ENCODE results near the gene GRPR.

GRPR gene

DNA sequence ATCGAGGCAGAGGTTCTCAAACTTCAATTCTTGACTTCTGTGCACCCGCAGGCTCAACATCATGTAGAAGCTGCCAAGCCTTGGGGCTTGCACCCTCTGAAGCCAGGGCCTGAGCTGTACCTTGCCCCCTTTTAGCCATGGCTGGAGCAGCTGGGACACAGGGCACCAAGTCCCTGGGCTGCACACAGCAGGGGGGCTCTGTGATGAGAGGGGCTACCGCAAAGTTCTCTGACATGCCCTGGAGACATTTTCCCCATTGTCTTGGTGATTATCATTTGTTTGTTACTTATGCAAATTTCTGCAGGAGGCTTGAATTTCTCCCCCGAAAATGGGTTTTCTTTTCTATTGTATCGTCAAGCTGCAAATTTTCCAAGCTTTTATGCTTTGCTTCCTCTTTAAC lies 39.0 kb downstream of the GRPR start (continued):
- TF ChIP-seq, protein P1, sequence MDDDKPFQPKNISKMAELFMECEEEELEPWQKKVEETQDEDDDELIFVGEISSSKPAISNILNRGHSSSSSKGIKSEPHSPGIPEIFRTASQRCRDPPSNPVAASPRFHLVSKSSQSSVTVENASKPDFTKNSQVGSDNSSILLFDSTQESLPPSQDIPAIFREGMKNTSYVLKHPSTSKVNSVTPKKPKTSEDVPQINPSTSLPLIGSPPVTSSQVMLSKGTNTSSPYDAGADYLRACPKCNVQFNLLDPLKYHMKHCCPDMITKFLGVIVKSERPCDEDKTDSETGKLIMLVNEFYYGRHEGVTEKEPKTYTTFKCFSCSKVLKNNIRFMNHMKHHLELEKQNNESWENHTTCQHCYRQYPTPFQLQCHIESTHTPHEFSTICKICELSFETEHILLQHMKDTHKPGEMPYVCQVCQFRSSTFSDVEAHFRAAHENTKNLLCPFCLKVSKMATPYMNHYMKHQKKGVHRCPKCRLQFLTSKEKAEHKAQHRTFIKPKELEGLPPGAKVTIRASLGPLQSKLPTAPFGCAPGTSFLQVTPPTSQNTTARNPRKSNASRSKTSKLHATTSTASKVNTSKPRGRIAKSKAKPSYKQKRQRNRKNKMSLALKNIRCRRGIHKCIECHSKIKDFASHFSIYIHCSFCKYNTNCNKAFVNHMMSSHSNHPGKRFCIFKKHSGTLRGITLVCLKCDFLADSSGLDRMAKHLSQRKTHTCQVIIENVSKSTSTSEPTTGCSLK (tag by site-specific recombination; IDR thresholded peaks at IDR 0.05), result no peak
- no peak for TF ChIP-seq ZSCAN30 (tag by site-specific recombination; IDR thresholded peaks at IDR 0.05)
- TF ChIP-seq, protein P2, sequence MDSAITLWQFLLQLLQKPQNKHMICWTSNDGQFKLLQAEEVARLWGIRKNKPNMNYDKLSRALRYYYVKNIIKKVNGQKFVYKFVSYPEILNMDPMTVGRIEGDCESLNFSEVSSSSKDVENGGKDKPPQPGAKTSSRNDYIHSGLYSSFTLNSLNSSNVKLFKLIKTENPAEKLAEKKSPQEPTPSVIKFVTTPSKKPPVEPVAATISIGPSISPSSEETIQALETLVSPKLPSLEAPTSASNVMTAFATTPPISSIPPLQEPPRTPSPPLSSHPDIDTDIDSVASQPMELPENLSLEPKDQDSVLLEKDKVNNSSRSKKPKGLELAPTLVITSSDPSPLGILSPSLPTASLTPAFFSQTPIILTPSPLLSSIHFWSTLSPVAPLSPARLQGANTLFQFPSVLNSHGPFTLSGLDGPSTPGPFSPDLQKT (IDR thresholded peaks at IDR 0.05; ENCODE audit: borderline replicate concordance, low read depth, low read length), result no peak
- TF ChIP-seq, protein P3, sequence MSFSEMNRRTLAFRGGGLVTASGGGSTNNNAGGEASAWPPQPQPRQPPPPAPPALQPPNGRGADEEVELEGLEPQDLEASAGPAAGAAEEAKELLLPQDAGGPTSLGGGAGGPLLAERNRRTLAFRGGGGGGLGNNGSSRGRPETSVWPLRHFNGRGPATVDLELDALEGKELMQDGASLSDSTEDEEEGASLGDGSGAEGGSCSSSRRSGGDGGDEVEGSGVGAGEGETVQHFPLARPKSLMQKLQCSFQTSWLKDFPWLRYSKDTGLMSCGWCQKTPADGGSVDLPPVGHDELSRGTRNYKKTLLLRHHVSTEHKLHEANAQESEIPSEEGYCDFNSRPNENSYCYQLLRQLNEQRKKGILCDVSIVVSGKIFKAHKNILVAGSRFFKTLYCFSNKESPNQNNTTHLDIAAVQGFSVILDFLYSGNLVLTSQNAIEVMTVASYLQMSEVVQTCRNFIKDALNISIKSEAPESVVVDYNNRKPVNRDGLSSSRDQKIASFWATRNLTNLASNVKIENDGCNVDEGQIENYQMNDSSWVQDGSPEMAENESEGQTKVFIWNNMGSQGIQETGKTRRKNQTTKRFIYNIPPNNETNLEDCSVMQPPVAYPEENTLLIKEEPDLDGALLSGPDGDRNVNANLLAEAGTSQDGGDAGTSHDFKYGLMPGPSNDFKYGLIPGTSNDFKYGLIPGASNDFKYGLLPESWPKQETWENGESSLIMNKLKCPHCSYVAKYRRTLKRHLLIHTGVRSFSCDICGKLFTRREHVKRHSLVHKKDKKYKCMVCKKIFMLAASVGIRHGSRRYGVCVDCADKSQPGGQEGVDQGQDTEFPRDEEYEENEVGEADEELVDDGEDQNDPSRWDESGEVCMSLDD (tag by site-specific recombination; IDR thresholded peaks at IDR 0.05), result no peak

DNA sequence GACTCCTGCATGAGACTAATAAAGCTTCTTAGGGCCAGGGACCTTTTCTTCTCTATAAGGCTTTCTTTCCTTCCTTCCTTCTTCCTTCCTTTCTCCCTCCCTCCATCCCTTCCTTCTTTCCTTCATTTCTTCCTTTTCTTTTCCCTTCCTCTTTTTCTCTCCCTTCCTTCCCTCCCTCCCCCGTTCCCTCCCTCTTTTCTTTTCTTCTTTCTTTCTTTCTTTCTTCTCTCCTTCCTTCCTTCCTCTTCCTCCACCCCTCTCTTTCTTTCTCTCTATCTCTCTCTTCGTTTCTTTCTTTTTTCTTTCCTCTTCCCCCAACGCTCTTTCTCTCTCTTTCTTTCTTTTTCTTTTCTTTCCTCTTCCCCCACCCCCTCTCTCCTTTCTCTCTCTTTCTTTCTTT lies 41.4 kb downstream of the GRPR start:
- TF ChIP-seq ZNF366 (tag by site-specific recombination; conservative IDR thresholded peaks at IDR 0.05) (peak; percentile 63), ZNF624 (tag by site-specific recombination; IDR thresholded peaks at IDR 0.05) (no peak)
- no peaks in the 10 kb centered on the region for H3K9me3 ChIP-seq (ENCODE audit: control insufficient read depth, insufficient read depth, low read depth, low read length)
- CTCF ChIA-PET, result interaction anchor here (0.7 kb wide), 1 partner anchor 221 kb away, joined by 3 read pairs; no protein-coding TSS in a partner anchor

DNA sequence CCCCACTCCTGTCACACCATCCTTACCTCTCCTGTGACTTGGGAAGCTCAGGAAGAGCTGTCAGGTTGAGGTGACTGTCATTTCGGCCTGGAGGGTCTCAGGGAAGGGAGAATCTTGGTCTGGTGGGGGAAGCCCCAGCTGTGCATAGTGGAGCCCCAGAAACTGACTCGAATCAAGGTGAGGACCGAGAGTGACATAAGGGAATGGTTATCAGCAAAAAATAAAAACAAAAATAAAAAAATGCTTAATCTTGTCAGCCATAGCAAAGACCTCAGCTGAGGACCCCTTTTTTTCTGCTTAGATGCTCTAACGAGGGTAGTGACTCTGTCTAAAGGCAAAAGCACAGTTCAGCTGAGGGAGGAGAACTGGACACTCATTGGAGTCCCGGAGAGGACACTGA lies 43.8 kb downstream of the GRPR start, which contains the start of gene MAGEB17:
Gene MAGEB17 (plus strand): TSS at position 301 of the 400 bp plus-strand sequence. CDS start 2,902 bp downstream, outside the sequence.
- ChIA-PET POLR2A (no interaction called here), CTCF (no interaction called here)
- no peaks in the 10 kb centered on the region for H3K36me3 ChIP-seq (ENCODE audit: control insufficient read depth in 2 of 2, insufficient read depth in 1 of 2, low read length in 2 of 2)
- no peaks in the 10 kb centered on the region for H3K9me3 ChIP-seq (ENCODE audit: control insufficient read depth, insufficient read depth, low read depth, low read length)
- no peak within 1 kb of the TSS for H3K4me3 ChIP-seq (ENCODE audit: low read depth, low read length)
- H3K27ac ChIP-seq (ENCODE audit: extremely low read depth, low read depth, low read length), result no peak within 1 kb of the TSS
- no peaks in the 10 kb centered on the region for H3K4me1 ChIP-seq (ENCODE audit: control insufficient read depth, insufficient read depth, low read length)
- TF ChIP-seq TCF7L2 (IDR thresholded peaks at IDR 0.05; ENCODE audit: borderline replicate concordance, low read depth, low read length), result no peak
- TF ChIP-seq, protein P4, sequence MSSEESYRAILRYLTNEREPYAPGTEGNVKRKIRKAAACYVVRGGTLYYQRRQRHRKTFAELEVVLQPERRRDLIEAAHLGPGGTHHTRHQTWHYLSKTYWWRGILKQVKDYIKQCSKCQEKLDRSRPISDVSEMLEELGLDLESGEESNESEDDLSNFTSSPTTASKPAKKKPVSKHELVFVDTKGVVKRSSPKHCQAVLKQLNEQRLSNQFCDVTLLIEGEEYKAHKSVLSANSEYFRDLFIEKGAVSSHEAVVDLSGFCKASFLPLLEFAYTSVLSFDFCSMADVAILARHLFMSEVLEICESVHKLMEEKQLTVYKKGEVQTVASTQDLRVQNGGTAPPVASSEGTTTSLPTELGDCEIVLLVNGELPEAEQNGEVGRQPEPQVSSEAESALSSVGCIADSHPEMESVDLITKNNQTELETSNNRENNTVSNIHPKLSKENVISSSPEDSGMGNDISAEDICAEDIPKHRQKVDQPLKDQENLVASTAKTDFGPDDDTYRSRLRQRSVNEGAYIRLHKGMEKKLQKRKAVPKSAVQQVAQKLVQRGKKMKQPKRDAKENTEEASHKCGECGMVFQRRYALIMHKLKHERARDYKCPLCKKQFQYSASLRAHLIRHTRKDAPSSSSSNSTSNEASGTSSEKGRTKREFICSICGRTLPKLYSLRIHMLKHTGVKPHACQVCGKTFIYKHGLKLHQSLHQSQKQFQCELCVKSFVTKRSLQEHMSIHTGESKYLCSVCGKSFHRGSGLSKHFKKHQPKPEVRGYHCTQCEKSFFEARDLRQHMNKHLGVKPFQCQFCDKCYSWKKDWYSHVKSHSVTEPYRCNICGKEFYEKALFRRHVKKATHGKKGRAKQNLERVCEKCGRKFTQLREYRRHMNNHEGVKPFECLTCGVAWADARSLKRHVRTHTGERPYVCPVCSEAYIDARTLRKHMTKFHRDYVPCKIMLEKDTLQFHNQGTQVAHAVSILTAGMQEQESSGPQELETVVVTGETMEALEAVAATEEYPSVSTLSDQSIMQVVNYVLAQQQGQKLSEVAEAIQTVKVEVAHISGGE (tag by site-specific recombination; conservative IDR thresholded peaks at IDR 0.05; ENCODE audit: low read depth), result no peak
- no peak for TF ChIP-seq ZNF521 (tag by site-specific recombination; IDR thresholded peaks at IDR 0.05)
- TF ChIP-seq ZNF174 (tag by site-specific recombination; IDR thresholded peaks at IDR 0.05), result no peak
- no peak for TF ChIP-seq ZNF140 (tag by site-specific recombination; IDR thresholded peaks at IDR 0.05)
- TF ChIP-seq ZNF571 (tag by site-specific recombination; IDR thresholded peaks at IDR 0.05), result no peak
- TF ChIP-seq ZSCAN30 (tag by site-specific recombination; IDR thresholded peaks at IDR 0.05), result no peak
- TF ChIP-seq, protein P5, sequence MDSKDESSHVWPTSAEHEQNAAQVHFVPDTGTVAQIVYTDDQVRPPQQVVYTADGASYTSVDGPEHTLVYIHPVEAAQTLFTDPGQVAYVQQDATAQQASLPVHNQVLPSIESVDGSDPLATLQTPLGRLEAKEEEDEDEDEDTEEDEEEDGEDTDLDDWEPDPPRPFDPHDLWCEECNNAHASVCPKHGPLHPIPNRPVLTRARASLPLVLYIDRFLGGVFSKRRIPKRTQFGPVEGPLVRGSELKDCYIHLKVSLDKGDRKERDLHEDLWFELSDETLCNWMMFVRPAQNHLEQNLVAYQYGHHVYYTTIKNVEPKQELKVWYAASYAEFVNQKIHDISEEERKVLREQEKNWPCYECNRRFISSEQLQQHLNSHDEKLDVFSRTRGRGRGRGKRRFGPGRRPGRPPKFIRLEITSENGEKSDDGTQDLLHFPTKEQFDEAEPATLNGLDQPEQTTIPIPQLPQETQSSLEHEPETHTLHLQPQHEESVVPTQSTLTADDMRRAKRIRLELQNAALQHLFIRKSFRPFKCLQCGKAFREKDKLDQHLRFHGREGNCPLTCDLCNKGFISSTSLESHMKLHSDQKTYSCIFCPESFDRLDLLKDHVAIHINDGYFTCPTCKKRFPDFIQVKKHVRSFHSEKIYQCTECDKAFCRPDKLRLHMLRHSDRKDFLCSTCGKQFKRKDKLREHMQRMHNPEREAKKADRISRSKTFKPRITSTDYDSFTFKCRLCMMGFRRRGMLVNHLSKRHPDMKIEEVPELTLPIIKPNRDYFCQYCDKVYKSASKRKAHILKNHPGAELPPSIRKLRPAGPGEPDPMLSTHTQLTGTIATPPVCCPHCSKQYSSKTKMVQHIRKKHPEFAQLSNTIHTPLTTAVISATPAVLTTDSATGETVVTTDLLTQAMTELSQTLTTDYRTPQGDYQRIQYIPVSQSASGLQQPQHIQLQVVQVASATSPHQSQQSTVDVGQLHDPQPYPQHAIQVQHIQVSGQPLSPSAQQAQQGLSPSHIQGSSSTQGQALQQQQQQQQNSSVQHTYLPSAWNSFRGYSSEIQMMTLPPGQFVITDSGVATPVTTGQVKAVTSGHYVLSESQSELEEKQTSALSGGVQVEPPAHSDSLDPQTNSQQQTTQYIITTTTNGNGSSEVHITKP (tag by site-specific recombination; IDR thresholded peaks at IDR 0.05), result no peak
- no peak for TF ChIP-seq ZNF121 (tag by site-specific recombination; IDR thresholded peaks at IDR 0.05)
- TF ChIP-seq ZNF510 (tag by site-specific recombination; IDR thresholded peaks at IDR 0.05; ENCODE audit: insufficient replicate concordance), result no peak
- TF ChIP-seq ZNF670 (tag by site-specific recombination; IDR thresholded peaks at IDR 0.05; ENCODE audit: low read depth), result no peak
- TF ChIP-seq, protein P6, sequence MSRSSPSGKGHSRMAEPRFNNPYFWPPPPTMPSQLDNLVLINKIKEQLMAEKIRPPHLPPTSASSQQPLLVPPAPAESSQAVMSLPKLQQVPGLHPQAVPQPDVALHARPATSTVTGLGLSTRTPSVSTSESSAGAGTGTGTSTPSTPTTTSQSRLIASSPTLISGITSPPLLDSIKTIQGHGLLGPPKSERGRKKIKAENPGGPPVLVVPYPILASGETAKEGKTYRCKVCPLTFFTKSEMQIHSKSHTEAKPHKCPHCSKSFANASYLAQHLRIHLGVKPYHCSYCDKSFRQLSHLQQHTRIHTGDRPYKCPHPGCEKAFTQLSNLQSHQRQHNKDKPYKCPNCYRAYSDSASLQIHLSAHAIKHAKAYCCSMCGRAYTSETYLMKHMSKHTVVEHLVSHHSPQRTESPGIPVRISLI (tag by site-specific recombination; IDR thresholded peaks at IDR 0.05), result no peak

More for the DNA sequence above, 41.4 kb downstream of the GRPR start:
- no peaks in the 10 kb centered on the region for H3K36me3 ChIP-seq (ENCODE audit: control insufficient read depth in 2 of 2, insufficient read depth in 1 of 2, low read length in 2 of 2)
- POLR2A ChIA-PET, result no interaction called here
- no peak overlapping the region for H3K27ac ChIP-seq (ENCODE audit: extremely low read depth, low read depth, low read length)
- no peak overlapping the region for H3K4me3 ChIP-seq (ENCODE audit: low read depth, low read length)
- no peaks in the 10 kb centered on the region for H3K4me1 ChIP-seq (ENCODE audit: control insufficient read depth, insufficient read depth, low read length)
